ENCODE measurements around the gene SYNM. TPM values are rescaled to one million over a fixed set of nuclear protein-coding genes. Genes with fewer than 3 reads are reported as not detected.

Gene SYNM
- total RNA-seq, 1 experiment from 2014 or later: 9.9 TPM

DNA sequence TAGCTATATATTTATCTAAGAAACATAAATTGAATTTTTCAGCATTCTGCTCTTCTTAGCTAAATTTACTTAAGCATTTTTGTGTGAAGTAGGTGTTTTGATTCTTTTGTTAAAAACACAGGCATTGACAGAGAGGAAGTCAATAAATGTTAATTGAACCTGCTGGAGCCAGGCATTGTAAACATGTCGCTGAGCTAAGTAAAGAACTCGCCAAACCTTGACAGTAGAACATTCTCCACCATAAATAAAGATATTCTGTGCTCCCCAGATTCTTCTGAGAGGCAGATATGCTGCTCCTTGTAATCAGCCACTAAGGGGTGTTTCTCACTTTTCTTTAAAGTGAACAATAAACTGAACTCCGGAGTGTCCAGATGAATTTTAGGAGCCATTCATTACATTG, 38.4 kb downstream of the SYNM start:
- BruUV-seq (replicated peaks): no TSS peak
- ATAC-seq: no peak
- no peaks in the 10 kb centered on the region for H3K9me2 ChIP-seq (replicated peaks; ENCODE audit: low read length)

DNA sequence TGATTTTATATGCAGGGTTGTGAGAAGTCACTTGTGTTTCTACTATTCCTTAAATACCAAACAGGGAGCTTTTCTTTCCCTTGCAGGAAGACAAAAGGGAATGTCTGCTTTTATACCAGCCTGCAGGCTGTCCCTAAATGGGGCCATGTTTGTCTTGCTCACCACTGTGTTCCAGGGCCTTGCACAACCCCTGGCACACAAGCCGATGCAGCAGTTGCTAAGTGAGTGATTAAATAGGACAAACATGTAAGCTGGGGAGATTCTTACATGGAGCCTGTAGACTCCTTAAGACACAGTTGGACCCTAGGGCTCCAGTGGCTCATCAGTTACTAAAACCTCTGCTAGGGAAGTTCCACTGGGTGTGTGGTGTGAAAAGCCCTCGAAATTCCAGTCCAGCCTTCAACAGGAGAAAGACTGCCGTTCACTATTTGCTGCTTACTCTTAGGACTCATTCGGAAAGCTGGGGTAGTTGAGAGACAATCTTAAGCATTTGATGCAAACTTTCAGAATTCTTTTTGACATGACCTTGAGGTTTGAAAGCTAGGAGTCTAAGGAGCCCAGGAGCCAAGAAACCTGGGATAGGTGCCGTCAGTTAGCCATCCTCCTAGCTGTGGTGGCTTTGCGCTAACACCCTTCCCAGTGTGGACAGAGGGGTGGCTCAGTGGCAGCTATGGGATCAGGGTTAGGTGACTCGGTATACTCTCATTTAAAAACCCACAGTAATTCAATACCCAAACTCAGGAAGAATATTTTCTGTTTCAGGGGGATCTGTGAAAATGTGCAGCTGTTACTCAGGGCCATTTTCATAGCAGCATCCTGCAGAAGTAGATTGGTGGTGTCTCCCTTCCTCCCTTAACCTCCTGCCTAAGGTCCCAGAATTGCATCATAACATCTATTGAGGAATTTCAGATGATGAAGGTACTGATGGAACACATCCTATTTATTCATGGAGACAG, 39.1 kb downstream of the SYNM start:
- ATAC-seq (no peak), DNase-seq (no peak)
- TF ChIP-seq, protein P1, sequence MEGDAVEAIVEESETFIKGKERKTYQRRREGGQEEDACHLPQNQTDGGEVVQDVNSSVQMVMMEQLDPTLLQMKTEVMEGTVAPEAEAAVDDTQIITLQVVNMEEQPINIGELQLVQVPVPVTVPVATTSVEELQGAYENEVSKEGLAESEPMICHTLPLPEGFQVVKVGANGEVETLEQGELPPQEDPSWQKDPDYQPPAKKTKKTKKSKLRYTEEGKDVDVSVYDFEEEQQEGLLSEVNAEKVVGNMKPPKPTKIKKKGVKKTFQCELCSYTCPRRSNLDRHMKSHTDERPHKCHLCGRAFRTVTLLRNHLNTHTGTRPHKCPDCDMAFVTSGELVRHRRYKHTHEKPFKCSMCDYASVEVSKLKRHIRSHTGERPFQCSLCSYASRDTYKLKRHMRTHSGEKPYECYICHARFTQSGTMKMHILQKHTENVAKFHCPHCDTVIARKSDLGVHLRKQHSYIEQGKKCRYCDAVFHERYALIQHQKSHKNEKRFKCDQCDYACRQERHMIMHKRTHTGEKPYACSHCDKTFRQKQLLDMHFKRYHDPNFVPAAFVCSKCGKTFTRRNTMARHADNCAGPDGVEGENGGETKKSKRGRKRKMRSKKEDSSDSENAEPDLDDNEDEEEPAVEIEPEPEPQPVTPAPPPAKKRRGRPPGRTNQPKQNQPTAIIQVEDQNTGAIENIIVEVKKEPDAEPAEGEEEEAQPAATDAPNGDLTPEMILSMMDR (conservative IDR thresholded peaks at IDR 0.05; ENCODE audit: low read depth, low read length): no peak
- no peak for TF ChIP-seq EZH2phosphoT487 (IDR thresholded peaks at IDR 0.05; ENCODE audit: borderline replicate concordance, low read length)
- no peak for TF ChIP-seq EZH2 (IDR thresholded peaks at IDR 0.05; ENCODE audit: low read length, unreplicated experiment)
- Histone ChIP-seq H3K4me1 (ENCODE audit: insufficient read depth, low read length) (no peaks in the 10 kb centered on the region), H3K27me3 (ENCODE audit: low read length) (no peaks in the 10 kb centered on the region), H3K79me2 (ENCODE audit: low read length) (no peaks in the 10 kb centered on the region), H3K9me2 (replicated peaks; ENCODE audit: low read length) (no peaks in the 10 kb centered on the region), H3F3A (ENCODE audit: low read length, unreplicated experiment) (no peaks in the 10 kb centered on the region), H2AFZ (ENCODE audit: low read length) (no peak overlapping the region), H3K27ac (ENCODE audit: low read length) (no peak overlapping the region), H3K4me3 (ENCODE audit: low read length) (no peak overlapping the region), H4K20me1 (ENCODE audit: low read length) (no peaks in the 10 kb centered on the region), H3K4me2 (ENCODE audit: low read length) (no peak overlapping the region), H3K9ac (ENCODE audit: low read length) (no peak overlapping the region), H3K36me3 (ENCODE audit: low read depth, low read length) (no peaks in the 10 kb centered on the region), H3K9me3 (ENCODE audit: low read length) (no peaks in the 10 kb centered on the region)
- no TSS peak for BruUV-seq (replicated peaks)
- ChIA-PET CTCF (no interaction called here), POLR2A (ENCODE audit: unreplicated experiment) (no interaction called here)
- intact Hi-C loops (cut with micrococcal nuclease): no loop called here

More for the DNA sequence above, 38.4 kb downstream of the SYNM start:
- no peaks in the 10 kb centered on the region for H3K27me3 ChIP-seq (ENCODE audit: low read length)
- no peak overlapping the region for H3K4me2 ChIP-seq (ENCODE audit: low read length)
- no peaks in the 10 kb centered on the region for H4K20me1 ChIP-seq (ENCODE audit: low read length)
- ChIA-PET POLR2A (ENCODE audit: unreplicated experiment) (no interaction called here), CTCF (no interaction called here)
- H3K27ac ChIP-seq (ENCODE audit: low read length): no peak overlapping the region
- H3F3A ChIP-seq (ENCODE audit: low read length, unreplicated experiment): no peaks in the 10 kb centered on the region
- H3K36me3 ChIP-seq (ENCODE audit: low read depth, low read length): no peaks in the 10 kb centered on the region
- no peak overlapping the region for H3K4me3 ChIP-seq (ENCODE audit: low read length)
- intact Hi-C loops (cut with micrococcal nuclease): no loop called here
- no peak for TF ChIP-seq EZH2phosphoT487 (IDR thresholded peaks at IDR 0.05; ENCODE audit: borderline replicate concordance, low read length)
- no peaks in the 10 kb centered on the region for H3K9me3 ChIP-seq (ENCODE audit: low read length)
- no peak for DNase-seq
- no peaks in the 10 kb centered on the region for H3K4me1 ChIP-seq (ENCODE audit: insufficient read depth, low read length)
- no peak overlapping the region for H2AFZ ChIP-seq (ENCODE audit: low read length)
- H3K9ac ChIP-seq (ENCODE audit: low read length): no peak overlapping the region
- no peaks in the 10 kb centered on the region for H3K79me2 ChIP-seq (ENCODE audit: low read length)

DNA sequence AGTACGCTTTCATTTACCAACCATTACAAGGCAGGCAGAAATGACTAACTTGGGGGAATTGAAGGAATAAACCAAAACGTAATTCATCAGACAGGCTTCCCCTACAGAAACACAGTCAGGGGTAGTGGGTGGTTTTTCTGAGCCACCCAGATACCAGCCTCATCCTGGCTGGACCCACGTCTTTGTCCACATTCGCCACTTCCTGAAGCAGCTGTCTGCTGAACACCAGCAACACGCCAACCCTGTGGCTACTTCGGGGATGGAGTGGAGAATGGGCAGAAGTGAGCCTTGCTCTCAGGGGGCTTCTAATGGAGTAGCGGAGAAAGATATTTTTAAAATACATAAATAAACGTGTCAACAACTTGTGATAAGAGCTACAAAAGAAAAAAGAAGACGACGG, 40.1 kb downstream of the SYNM start:
- Histone ChIP-seq H3K9me3 (ENCODE audit: low read length) (no peaks in the 10 kb centered on the region), H3K4me2 (ENCODE audit: low read length) (no peak overlapping the region), H3K9ac (ENCODE audit: low read length) (no peak overlapping the region), H3K4me1 (ENCODE audit: insufficient read depth, low read length) (no peaks in the 10 kb centered on the region), H3K36me3 (ENCODE audit: low read depth, low read length) (no peaks in the 10 kb centered on the region), H3K9me2 (replicated peaks; ENCODE audit: low read length) (no peaks in the 10 kb centered on the region), H3F3A (ENCODE audit: low read length, unreplicated experiment) (no peaks in the 10 kb centered on the region), H3K27me3 (ENCODE audit: low read length) (no peaks in the 10 kb centered on the region), H4K20me1 (ENCODE audit: low read length) (no peaks in the 10 kb centered on the region), H3K4me3 (ENCODE audit: low read length) (no peak overlapping the region), H3K79me2 (ENCODE audit: low read length) (no peaks in the 10 kb centered on the region), H2AFZ (ENCODE audit: low read length) (no peak overlapping the region), H3K27ac (ENCODE audit: low read length) (no peak overlapping the region)
- no peak for ATAC-seq
- TF ChIP-seq EZH2phosphoT487 (IDR thresholded peaks at IDR 0.05; ENCODE audit: borderline replicate concordance, low read length): no peak
- TF ChIP-seq EZH2 (IDR thresholded peaks at IDR 0.05; ENCODE audit: low read length, unreplicated experiment): no peak
- TF ChIP-seq, protein P1 (conservative IDR thresholded peaks at IDR 0.05; ENCODE audit: low read depth, low read length): no peak
- ChIA-PET POLR2A (ENCODE audit: unreplicated experiment) (no interaction called here), CTCF (no interaction called here)
- intact Hi-C loops (cut with micrococcal nuclease): no loop called here
- DNase-seq: no peak
- BruUV-seq (replicated peaks): no TSS peak
